Measurements from ENCODE around the gene MACROD2.

DNA sequence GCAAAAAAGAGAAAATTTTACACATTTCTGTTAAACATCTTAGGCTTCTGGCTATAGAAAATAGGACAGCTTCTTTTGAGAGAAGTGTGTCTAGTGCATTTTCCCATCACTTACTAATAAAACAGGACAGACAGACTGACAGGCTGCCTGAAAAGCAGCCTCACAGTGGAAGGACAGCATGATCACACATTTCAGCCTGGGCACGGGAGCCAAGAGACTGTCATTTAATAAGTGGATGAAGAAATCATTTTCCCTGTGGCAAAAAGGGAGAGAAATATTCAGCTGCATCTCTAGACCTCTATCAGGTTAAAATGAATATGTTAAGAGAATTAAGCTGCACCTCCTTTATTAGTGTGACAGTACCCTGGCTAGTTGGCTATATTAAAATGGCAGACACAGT lies 1617.5 kb downstream of the MACROD2 start:
- TF ChIP-seq, protein P1, sequence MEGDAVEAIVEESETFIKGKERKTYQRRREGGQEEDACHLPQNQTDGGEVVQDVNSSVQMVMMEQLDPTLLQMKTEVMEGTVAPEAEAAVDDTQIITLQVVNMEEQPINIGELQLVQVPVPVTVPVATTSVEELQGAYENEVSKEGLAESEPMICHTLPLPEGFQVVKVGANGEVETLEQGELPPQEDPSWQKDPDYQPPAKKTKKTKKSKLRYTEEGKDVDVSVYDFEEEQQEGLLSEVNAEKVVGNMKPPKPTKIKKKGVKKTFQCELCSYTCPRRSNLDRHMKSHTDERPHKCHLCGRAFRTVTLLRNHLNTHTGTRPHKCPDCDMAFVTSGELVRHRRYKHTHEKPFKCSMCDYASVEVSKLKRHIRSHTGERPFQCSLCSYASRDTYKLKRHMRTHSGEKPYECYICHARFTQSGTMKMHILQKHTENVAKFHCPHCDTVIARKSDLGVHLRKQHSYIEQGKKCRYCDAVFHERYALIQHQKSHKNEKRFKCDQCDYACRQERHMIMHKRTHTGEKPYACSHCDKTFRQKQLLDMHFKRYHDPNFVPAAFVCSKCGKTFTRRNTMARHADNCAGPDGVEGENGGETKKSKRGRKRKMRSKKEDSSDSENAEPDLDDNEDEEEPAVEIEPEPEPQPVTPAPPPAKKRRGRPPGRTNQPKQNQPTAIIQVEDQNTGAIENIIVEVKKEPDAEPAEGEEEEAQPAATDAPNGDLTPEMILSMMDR (IDR thresholded peaks at IDR 0.05), result no peak
- TF ChIP-seq POLR2A (IDR thresholded peaks at IDR 0.05), result no peak
